ENCODE results near the gene CD300LB.
"Not testable (repeated sequence)": the region's sequence is repeated elsewhere in the genome, so short reads cannot be mapped to it uniquely, and the experiment has no call there.

Gene CD300LB

GRCh38 chr17:74488276-74488675 lies 43.0 kb downstream of the CD300LB start:
- DNase-seq: not testable (repeated sequence)

- no peak for DNase-seq
Measured at GRCh38 chr17:74485841-74486240, 45.4 kb downstream of the CD300LB start.

GRCh38 chr17:74485022-74485743 lies 46.1 kb downstream of the CD300LB start:
- no peak for DNase-seq

GRCh38 chr17:74484066-74484465 lies 47.2 kb downstream of the CD300LB start:
- DNase-seq: no peak

GRCh38 chr17:74481621-74482020 lies 49.7 kb downstream of the CD300LB start:
- no peak for DNase-seq

GRCh38 chr17:74480290-74480689 lies 51.0 kb downstream of the CD300LB start:
- no peak for DNase-seq

GRCh38 chr17:74478420-74479100 lies 52.7 kb downstream of the CD300LB start:
- DNase-seq: no peak

GRCh38 chr17:74477411-74477810 lies 53.9 kb downstream of the CD300LB start:
- no peak for DNase-seq

- no peak for DNase-seq
Measured at GRCh38 chr17:74475189-74475588, 56.1 kb downstream of the CD300LB start.

GRCh38 chr17:74474043-74474792 lies 57.1 kb downstream of the CD300LB start:
- DNase-seq: peak in 1 of 4 experiments; percentile 25

- no peak for DNase-seq
Measured at GRCh38 chr17:74473294-74473693, 58.0 kb downstream of the CD300LB start.

GRCh38 chr17:74472890-74473289 lies 58.4 kb downstream of the CD300LB start:
- DNase-seq: no peak

- DNase-seq: no peak
Measured at GRCh38 chr17:74471341-74471740, 59.9 kb downstream of the CD300LB start.
